ENCODE measurements around the gene LRP8.

Gene LRP8

DNA sequence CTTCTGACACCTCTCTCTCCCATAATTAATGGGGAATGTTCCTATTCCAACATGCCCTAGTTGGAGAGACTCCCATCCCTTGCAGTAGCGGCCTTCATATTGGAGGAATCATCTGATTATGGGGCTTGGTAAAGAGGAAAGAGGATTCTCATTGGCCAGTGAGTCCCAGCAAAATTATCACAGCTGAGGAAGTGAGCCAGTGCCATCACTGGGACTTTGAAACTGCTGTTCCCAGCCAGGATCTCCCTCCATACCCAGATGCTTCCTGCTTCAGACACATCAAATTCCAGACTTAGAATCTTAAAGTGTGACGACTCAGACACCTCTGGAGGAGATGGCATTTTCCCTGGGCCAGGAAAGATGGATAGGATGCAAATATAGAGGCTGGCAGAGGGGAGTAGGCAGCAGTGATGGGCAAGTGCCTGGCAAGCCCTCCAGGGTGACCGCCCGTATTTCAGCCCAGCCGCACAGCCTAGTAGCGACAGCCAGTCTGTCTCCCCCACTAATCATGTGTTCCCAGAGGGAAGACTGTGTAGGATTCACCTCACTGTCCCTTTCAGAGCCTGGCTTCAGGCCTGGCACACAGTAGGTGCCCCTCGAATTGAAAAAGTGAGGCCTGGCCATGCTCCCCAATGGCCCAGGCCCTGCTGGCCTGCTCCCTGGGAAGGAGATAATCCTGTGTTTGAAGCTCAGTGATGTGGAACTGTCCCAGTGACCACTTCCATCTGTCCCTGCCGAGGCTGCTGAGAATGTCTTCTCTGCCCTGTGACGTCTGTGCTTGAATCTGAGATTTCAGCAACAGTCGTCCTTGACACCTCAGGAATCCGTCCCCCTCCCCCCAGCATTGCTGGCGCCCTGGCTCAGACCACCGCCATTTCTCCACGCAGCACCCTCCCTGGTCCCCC is 48.3 kb downstream of the LRP8 start:
- no peak for DNase-seq

DNA sequence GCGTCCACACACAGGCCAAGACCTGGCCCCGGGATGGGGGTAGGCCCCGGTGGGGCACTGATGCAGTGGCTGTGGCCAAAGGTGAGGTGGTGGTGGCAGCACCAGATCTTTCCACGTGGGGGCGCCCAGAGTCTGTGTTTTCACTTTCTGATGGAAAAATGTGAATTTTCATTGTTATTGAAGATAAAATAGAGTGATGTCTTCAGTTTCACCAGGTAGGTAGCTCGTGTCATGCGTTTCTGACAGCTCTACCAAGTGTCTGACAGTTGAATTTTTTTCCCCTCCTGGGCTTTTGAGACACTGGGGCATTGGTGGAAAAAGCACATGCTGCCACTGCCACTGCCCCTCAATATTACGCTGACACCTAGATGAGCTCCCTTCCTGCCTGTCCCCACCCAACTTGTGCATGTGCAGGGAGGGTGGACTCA is 49.6 kb downstream of the LRP8 start:
- peak; percentile 73 for DNase-seq

DNA sequence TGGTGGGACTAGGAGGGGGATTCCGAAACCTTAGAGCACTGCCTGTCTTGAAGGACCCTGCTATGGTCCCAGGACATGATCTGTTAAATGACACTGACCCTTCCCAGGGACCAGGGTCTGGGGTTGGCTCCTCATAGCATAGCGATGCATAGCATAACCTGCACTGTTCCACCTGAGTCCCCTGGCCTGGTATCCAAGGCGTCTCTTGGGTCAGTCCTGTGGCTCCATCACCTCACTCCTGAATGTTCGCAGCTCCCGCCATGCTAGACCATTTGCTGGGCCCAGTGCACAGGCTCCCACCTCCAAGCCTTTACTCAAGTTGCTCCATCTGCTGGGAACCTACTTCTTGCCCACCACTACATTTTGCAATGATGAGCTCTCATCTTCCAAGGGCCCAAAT is 50.5 kb downstream of the LRP8 start:
- DNase-seq = no peak

DNA sequence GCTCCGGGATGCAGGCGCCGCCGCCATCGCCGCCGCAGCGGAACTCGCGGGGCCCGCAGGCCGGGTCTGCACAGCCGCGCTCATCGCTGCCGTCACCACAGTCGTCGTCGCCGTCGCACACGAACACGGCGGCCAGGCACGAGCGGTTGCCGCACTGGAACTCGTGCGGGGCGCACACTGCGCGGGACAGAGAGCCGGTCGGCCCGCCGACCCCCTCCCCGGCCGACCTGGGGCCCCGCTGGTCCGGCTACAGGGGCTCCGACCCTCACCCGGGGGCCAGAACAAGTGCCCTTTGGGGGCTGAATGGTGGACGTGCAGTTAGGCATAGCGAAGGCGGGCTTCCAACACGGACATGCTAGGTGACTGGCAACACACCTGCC is 51.0 kb downstream of the LRP8 start:
- no peak for DNase-seq

DNA sequence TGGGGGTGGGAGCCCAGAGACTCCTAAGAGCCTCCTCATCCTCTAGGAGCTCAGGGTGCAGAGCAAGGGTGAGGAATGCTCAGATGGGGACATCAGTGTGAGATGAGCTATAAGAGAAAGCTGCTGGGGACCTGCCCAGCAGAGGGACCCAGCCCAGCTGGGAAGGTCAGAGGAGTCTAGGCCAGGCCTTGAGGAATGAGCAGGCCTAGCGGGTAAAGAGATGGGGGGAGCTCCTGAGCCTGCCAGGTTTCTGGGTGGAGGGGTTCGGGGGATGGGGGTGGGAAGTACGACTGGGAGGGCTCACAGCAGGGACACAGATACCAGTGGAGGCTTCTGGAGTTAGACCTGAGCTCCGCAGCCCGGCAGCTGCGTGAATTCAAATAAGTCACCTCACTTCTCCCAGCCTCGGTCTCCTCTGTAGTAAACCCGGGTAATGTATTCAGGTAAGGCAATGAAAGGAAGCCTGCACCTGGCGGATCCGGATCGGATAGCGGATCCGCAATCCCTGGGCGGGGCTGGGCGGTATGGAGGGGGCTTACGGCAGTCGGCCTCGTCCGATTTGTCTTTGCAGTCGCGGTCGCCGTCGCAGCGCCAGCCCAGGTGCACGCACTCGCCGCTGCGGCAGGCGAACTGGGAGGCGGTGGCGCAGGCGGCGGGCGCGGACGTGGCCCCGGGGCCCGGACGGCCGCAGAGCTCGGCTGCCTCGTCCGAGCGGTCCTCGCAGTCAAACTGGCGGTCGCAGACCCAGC is 51.5 kb downstream of the LRP8 start:
- DNase-seq = no peak

DNA sequence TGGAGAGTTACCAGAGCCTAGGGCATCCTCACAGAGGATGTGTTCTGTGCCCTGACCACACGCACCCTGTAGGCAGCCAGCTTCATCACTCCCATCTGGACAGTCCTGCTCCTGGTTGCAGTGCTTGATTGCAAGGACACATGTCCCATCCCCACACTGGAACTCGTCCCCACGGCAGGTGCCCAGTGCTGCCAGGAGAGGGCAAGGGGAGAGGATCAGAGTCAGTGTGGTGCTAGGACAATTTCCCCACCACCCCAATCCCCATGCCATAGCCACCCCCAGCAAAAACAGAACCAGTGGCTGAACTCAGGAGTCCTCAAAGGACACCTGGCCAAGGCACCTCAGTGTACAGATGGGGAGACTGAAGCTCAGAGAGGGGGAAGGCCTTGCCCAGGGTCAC is 52.3 kb downstream of the LRP8 start:
- DNase-seq = no peak

DNA sequence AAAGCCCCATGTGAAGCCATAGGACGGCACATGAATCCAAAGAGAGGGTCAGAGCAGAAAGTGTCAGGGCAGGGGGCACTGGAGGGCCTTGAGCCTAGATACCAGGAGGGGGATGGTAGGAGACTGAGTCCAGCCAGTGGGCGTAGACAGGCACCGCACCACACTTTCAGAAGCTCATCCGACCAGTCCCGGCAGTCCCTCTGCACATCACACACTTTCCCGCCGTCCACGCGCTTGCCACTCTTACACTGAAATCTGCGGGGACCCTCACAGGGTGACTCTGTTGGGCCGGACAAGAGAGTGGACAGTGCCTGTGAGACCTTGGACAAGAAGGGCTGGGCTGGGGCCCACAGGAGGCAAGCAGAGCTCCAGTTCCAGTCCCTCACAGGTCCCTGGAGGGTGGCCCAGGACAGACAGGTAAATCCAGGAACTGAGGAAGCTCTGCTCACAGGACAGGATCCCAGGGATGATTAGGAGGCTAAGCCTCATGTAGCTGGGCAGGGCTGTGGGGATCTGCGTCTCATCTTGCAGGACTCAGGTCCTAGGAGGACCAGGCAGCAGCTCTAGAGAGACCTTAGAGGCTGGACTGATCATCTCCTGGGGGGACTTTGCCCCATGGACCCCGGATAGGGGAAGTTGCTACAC is 53.2 kb downstream of the LRP8 start:
- DNase-seq = no peak

DNA sequence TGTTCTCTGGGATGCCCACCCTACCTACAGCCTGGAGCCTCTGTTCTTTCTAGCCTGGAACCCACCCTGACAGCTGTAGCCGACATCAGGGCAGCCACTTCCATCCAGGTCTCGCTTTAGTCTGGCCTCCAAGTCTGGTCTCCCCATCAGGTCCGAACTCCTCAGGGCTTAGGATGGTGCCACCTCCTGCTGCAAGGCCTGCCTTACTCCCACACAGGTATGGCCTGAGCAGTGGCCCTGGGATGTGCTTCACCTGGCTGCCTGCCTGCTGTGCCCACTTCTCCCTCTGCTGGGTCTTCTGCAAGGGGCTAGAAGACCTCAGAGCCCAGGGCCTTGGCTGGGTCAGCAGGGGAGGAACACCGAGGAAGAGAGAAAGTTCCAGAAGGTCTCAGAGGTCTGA is 53.8 kb downstream of the LRP8 start:
- DNase-seq = no peak

DNA sequence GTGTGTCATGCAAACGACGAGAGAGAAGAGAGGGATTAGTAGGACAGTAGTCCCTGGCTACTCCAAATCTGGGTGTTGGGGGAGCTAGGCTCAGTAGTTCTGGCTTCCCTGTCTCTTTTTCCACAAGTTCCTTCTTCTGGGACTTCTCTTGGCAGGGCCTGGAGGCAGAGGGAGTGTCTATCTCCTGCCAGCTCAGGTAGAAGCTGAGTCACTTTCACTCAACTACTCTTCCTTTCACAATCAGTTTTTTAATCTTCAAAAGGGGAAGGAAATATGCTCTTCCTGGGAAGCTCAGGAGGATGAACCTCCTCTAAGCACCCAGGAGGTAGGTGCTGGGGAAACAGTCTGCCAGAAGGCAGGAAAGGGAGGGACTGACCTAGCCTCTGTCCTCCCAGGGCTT is 54.3 kb downstream of the LRP8 start:
- DNase-seq = no peak

DNA sequence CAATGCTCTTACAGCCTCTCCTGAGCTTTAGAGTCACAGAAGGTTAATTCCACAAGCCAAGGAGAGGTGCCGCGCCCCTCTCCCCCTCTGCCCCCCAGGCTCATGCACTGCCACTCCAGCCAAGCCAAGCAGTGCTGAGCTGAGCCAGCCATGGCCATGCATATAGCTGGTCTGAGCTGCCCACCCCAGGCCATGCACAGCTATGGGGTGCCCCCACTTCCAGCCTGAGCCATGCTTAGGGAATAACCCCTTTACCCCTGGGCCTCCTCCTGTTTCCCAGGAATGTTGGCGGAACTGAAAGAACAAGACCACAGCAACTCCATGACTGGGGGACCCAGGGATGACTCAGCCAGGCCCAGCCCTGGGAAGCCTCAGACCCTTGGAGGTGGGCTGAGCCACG is 55.5 kb downstream of the LRP8 start:
- no peak for DNase-seq

DNA sequence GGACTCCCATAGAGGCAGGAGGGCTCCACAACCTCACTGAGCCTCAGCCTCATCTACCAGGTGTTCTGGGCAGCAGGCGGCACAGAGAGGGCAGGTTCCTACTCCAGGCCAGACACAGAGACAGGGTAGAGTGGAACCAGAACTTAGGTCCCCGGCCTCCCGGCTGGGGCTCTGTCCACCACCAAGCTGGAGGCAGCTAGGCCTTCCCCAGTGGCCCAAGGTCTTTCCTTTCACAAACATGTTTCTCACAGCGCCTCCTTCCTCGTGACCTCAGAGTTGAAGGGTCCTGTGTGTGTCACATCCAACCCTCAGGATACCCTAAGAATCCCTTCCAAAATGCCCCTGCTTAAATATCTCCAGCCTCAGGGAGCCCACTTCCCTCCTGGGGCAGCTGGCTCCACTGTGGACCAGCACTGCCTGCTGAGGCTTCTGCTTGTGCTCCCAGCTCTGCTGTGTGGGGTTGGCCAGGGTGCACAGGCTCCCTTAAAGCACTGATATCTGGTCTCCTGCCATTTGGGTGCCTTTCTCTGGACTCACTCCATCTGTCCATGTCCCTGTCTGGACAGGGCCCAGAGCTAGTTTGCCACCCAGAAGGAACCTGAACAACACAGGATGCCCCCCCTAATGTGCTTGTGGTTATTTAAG is 56.3 kb downstream of the LRP8 start:
- DNase-seq = no peak

DNA sequence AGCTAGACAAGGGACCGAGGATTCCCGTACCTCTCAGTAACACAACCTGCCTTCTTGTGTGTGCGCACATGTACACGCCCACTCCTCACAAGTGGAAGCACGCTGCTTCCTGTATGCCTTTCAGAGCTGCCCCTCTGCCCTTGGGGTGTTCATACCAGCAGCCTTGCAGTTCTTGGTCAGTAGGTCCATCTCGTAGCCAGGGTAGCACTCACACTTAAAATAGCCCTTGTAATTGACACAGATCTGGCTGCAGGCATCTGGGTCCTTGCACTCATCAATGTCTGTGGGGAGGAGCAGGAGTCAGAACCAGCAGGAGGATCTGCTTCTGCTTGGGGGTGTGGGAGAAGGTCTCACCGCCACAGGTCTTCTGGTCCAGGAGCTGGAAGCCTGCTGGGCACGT is 57.0 kb downstream of the LRP8 start:
- no peak for DNase-seq

DNA sequence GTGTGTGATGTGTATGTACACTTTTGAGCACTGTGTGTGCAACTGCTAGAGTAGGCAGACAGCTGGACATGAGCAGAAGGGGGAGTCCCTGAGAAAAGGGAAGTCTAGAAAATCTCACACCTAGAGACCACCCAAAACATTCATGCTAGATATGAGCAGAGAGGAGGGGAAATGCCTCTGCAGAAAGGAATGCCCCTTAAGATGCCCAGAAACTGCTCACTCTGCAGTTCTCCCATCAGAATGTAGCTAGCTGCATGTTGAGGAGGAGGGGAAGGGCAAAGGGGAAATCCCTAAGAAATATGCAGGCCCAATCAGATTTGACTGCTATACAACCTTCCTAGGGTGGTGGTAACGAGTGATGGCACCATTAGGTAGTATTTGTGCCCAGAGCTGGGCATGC is 57.8 kb downstream of the LRP8 start:
- no peak for DNase-seq

DNA sequence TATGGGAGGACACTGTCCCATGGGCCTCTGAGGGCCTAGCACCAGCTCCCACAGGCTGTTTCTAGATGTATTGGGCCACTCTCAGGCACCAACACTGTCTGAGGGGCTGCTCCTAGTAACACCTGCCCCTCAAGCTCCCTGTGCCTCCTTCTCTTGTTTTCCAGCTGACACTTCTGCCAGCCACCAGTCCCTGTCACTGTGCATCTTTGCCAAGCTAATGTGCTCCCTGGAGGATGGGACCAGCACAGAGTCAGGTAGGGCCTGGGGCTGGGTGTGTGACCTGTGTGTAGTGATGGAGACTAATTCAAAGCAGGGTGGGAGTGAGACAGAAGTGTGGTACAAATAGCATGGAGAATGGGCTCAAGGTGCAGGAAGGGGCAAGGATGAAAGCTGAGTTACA is 60.1 kb downstream of the LRP8 start:
- DNase-seq = no peak

DNA sequence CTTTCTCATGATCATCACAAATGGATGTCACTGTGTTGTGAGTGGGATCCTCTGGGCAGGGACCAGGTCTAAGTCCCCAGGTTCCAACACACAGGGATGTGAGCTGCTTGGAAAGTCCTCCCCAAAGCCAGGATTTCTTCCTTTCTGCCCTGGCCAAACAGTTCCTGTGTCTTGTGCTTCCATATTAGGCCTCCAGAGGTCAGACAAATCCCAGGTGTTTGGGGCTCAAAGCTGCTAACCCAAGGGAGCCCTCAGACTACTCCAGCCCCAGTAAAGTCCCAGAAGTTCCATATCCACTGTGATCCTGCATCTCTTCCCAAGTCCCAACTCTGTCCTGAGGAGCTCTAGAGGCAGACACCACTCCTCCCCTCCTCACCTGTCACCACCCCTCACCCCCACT is 61.8 kb downstream of the LRP8 start:
- DNase-seq = no peak

DNA sequence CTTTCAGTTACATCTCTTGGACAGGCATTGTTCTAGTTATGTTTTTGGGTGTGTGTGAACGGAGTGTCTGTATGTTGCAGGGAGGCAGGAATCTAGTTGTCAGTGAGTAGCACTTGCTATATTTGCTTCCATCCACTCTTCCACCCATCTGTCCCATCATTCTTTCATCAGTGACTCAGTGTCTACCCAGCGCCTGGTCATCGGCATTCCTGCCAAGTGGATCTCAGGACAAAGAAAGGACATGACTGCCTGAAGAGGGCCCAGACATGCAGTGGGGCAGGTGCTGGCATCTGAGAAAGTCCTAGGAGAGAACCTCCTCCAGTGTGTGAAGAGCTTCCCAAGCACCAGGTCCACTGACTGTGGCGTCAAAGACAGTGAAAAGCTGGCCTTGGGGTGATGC is 62.3 kb downstream of the LRP8 start:
- DNase-seq = no peak

DNA sequence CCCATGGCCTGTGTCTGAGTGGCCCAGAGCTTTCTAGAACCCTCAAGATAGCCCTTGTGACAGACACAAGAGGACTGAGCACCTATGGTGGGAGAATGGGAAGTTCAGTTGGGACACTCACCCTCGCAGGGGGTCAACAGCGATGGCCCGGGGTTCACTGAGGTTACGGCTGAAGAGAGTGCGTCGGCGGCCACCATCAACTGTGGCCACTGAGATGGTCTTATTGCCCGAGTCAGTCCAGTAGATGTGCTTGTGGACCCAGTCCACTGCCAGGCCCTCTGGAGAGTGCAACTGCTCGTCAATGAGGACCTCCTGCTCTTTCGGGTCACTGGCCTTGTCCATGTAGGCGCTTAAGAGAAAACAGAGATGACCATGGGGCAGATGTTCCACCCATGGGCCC is 63.8 kb downstream of the LRP8 start:
- DNase-seq = no peak

DNA sequence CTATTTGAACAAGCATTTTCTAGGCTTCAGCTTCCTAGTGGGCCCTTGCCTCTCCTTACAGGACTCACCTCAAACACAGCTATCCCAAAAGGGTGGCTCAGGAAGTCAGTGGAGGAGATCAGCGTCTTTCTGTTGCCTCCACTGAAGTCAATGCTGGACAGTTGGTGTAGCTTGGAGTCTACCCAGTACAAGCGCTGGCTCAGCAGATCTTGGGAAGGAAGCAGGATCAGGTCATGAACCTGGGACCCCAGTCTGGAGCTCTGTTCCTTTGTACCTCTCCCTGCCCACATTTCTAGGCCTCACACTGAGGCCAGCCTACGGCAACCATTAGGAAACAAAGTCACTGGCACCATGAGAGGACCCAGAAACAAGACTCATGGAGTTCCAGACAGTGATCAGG is 65.9 kb downstream of the LRP8 start:
- no peak for DNase-seq

DNA sequence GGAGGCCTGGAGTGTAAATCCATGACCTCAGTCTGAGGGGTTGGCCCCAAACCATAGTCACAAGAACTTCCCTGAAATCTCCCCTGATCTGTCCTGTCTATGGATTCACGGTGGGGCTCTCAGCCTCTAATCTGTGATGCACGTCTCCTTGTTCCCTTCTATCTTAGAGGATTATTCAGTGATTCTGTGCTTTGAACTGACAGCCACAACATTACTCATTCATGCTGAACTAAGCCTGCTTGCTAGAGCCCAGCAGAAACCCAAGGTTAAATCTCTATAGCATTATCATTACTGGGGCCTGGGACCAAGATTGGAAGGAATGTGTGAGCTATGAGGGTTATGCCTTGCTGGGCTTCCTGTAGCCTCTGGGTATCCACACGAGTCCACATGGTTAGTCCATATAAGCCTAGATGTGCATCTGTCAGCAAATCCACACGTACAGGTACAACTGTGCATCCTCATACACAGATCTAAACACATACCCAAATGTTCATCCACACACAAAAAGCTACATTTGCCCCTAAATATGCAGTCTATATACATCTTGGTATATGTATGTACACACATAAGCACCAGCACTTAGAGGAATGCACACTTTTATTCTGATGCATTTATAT is 67.1 kb downstream of the LRP8 start:
- no peak for DNase-seq

DNA sequence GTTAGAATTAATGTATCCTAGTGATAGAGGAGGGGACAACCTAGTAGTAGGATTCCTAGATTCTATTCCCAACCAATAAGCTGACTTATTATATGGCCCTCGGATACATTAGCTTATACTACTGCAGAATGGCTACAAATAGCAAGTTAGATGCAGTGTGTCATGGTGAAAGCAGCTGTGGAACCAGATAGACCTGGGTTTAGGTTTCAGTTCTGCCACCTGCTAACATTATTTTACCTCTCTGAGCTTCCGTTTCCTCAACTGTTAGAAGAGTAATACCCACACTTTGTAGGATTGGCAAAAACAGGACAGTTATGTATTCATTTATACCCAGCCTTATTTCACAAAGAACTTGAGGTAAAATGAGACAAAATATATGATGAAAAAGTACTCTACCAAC is 67.9 kb downstream of the LRP8 start:
- no peak for DNase-seq

DNA sequence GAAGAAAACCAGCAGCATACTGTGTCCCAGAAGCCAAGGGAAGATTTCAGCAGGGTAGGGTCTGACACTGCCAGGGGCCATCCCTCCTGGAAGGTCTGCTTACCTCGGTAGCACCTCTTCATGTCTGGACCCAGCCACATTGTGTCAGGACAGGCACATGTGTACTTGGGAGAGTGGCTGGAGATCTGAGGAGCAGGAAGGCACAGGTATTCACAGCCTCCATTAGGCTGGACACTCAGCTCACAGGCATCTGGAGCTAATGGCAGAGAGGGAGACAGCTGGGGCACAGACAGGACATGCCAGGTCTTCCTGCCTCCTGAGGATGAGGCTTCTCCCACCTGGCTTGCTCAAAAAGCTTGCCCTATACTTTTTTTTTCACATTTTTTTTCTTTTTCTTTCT is 69.7 kb downstream of the LRP8 start:
- DNase-seq = no peak

DNA sequence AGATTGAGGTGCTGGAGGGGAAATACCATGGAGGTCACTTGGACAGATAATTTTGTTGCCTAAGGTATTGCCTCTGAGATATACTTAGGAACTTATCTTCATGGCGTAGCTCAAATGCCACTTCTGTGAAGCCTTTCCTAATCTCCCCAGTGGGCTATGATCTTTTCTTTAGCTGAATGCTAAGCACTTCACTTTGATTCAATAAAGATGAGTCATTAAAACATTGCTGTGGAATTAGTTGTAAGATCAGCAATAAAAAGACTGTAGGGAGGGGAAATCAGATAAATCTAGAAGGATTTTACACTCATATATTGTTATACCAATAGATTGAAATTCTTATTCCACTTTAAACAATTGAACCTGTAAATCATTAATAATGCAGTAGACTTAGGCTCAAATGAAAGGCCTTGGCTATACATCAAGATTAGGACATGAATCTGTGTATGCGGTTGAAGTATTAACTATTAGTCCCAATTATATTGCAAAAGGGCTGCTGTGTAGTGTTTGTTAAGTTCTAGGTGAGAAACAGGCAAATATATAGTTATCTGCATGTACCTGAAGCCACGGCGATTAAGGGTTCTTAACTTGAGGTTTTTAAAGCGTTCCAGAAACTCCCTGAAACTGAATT is 70.3 kb downstream of the LRP8 start:
- DNase-seq = no peak
